NCI-H524 treated with DMSO at 0.1 percent for 48 hours (cell line): ENCODE data around the gene CCDC137.

ENCODE experiments used
- DNase-seq: peaks from one replicate; lab custom pipeline; 2025; lab: John Stamatoyannopoulos, UW

The CCDC137 gene

DNA sequence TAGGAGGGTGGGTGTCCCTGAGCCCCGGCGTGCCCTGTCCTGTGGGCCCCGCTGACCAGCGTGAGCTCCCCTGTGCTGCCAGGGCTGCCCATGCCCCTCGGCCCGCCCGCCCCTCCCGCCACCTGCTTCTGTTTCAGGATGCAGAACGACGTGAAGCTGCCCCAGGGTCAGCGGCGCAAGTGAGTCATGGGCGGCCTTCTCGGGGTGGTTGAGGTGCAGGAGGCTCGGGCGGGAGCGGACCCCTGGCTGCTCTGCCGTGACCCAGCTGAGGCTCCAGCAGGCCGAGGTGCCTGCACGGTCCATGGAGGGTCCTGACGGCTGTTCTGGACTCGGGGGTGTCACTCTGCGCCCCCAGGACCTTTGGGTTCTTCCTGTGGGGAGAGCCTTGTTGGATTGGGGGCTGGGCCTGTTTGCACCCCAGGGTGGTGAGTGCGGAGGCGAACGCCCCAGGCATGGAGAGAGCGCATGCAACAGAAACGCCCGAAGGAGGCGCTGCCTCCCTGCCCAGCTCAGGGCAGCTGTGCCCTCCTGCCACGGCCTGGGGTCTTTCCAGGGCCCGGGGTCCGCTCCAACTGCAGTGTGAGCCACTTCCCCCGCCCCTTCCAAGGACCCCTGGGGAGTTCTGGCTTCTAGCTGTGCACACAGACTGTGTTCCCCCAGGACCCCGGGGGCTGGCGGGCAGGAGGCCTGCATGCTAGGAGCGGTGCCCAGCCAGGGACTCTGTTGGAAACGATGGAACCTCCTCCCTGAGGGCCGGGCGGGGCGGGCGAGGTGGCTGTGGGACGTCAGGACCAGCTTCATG, 49.5 kb downstream of the CCDC137 start:
- no peak for DNase-seq

DNA sequence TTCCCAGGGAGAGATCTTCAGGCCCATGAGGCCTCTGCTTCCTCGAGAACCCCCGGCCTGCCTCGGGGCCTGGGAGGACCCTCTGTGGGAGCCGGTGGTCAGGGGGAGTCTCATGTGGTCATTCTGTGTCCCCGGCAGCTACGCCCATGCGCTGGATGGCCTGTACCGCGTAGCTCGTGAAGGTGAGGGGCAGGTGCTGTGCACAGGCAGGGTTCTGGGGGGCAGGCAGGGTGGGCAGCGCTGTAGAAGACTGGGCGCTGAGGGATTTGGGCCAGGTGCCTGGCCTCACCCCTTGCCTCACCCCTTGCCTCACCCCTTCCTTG, 50.1 kb downstream of the CCDC137 start:
- no peak for DNase-seq

DNA sequence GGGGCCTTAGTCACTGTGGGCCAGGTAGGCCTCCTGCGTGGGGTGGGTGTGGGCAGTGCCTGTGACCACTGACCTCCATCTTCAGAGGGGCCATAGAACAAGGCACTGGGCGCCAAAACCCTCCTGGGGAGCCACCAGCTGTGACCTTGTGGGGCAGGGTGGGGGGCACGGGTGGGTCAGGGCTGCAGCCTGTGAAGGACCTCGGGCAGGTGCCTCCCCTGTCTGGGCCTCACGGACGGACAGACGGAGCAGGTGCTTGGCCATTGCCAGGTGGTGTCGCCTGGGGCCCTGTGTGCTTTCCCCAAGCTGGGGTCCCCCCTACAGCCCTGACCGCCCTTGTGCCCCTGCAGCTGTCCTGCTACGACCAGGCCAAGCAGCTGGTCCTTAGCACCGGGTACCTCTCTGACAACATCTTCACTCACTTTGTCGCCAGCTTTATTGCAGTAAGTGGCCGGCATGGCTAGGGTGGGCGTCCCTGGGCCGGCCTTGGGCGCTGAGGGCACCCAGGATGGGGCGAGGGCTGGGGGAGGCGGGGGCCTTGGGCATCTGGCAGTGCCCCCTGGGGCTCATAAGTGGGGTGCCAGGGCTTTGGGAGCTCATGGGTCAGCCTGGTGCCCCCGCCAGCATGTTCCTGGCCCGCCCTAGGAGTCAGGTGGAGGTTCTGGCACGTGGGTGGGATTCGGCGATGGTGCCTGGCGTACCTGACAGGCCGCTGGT, 50.7 kb downstream of the CCDC137 start:
- DNase-seq: no peak

DNA sequence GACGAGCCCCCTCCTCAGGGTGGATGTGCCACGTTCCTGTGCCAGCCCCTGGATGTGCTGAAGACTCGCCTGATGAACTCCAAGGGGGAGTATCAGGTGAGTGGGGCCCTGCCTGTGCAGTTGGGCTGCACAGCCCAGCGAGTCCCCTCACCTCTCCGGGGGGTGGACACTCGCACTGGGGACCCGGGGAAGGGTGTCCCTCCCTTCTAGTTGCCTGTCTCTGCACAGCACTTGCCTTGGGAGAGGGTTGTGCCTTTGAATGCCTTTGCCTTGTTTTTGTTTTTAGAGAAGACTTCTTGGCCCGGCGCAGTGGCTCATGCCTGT, 51.2 kb downstream of the CCDC137 start:
- DNase-seq: no peak

DNA sequence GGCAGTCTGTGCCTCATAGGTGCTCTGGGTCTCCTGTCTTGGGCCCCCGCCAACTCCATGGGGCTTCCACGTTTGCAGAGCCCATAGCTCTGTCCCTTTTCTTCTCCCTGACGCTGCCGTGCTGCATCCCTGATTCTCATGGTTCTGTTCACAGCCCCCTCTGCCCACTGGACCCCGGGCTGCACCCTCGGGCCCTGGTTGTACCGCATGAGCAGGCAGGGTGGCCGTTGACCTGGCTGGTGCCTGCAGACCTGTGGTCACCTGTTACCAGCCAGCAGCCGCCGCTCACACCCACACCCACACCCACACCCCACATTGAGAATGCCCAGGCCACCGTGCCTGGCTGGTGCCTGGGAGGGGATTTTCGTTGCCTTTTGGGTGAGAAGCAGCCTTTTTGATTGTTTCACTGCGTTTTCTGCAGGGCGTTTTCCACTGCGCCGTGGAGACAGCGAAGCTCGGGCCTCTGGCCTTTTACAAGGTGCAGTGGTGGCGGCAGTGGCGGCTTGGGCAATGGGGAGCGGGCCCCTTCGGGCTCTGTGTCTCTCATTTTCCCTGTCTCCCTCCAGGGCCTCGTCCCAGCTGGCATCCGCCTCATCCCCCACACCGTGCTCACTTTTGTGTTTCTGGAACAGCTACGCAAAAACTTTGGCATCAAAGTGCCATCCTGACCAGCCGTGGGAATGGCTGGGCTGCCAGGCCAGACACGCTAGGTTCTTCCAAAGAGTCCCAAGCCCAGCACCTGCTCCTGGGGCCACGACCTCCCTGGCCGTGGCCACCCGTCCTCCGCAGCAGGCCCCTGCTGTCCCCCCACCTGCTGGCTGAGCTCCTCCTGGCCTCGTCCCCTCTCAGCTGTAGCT, 53.1 kb downstream of the CCDC137 start:
- no peak for DNase-seq

DNA sequence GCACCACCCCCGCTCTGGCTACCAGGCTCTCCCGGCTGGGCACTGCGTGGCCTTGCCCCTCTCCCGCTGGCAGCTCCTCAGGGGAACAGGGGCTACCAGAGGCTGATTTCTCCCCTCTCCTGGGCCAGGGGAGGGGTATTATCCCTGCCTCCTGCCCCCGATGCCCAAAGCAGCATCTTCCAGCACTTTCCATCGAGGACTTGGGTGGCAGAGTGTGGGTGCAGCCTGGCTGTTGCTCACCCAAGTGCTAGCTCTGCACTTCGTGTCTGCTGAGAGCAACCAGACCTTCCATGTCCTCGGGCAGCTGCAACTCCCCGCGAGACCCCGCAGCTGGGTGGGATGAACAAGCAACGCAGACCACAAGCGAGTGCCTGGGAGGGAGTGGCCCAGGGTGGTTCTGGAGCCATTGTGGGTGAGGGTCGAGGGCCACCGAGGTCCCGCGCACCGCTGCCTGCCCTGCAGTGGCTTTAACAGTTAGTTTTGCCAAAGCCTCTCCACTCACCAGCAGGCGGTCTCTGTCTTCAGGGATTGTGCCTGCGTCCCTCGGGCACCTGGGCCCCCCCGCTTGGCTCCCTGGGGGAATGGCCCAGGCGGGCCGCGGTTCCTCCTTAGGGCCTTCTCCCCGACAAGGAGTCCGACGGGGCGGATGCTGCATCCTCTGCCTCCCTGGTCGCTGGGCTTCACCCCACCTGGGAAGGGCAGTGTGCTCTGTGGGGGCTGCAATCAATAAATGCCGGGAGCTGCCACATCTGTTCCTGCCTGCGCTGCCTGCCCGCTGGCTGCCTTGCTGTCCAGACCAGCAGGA, 53.9 kb downstream of the CCDC137 start:
- no peak for DNase-seq

DNA sequence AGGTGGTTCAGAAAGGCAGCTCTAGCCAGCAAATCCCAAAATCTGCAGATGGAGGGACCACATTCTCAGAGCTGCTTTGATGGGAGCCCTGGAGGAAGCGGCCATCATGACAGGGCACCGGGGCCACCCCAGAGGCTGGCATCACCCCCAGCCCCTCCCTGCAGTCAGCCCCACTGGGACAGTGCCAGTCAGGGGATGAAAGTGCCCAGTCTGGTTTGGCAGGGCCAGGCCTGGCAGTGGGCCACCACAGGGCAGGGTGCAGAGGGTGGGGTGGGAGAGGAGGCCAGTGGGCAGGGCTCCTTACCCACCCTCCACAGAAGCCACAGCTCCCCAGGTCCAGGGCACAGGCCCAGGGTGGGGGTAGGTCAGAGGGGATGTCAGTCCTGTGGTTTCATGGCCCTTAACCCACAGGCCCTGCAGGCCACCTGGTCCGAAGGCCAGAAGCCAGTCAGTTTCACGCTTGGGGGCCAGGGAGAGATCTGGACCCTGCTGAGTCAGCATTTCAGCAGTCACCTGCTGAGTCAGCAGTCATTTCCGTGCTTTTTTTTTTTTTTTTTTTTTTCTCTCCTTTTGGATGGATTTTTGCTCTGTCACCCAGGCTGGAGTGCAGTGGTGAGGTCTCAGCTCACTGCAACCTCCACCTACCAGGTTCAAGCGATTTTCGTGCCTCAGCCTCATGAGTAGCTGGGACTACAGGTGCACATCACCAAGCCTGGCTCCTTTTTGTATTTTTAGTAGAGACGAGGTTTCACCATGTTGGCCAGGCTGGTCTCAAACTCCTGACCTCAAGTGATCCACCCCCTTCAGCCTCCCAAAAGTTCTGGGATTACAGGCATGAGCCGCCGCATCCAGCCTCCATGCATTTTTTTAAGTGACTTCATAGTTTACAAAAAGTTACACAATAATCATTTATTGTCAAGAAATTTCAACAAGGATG, 55.9 kb downstream of the CCDC137 start:
- DNase-seq: no peak
